GM20431 (cell line): ENCODE data around the gene ULBP2.

Source experiments
- in situ Hi-C: fragments of 300-500 bp; cut with MseI, MboI; formaldehyde crosslinking; loops from one replicate; pipeline ENCODE4 v1.15.0; 2020; ENCODE audit warnings: low sequenced_read_pairs; ENCODE audit not compliant: unreplicated experiment

Gene ULBP2, protein sequence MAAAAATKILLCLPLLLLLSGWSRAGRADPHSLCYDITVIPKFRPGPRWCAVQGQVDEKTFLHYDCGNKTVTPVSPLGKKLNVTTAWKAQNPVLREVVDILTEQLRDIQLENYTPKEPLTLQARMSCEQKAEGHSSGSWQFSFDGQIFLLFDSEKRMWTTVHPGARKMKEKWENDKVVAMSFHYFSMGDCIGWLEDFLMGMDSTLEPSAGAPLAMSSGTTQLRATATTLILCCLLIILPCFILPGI

GRCh38 chr6:149941583-149942460 lies at the start of gene ULBP2:
Gene ULBP2, plus strand, starts transcription at chr6:149942014. Its CDS starts 59 bp downstream, at chr6:149942073.
- in situ Hi-C loops, result no loop called here

DNA sequence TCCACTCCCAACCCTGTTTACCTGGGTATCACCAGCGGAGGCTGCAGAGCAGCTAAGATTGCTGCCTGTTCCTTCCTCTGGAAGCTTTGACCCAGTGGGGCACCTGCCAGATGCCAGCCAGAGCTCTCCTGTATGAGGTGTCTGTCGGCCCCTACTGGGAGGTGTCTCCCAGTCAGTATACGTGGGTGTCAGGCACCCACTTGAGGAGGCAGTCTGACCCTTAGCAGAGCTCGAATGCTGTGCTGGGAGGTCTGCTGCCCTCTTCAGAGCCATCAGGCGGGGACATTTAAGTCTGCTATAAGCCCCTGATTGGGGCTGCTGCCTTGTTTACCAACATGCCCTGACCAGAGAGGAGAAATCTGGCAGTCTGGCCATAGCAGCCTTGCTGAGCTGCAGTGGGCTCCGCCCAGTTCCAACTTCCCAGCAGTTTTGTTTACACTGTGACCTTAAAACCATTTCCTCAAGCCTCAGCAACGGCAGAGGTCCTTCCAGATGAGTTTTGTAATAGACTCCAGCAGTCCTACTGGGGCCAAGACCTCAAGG lies 46.7 kb upstream of the ULBP2 start:
- in situ Hi-C loops, result no loop called here

DNA sequence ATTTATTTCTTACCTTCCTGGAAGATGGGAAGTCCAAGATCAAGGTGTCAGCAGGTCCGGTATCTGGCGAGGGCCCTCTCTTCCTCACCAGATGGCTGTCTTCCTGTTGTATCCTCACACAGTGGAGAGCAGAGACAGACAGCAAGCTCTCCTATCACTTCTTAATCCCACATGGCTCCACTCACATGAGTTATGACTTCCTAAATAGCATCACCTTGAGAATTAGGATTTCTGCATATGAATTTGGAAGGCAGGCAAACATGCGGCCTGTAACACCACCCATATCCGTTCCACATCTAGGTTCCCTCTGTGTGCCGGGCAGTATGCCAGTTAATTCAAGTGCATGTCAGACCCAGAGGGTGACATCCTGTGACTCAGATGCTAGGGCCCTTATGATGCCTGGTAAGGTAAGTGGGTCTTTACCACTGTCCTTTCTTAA lies 46.0 kb upstream of the ULBP2 start:
- in situ Hi-C loops, result no loop called here

DNA sequence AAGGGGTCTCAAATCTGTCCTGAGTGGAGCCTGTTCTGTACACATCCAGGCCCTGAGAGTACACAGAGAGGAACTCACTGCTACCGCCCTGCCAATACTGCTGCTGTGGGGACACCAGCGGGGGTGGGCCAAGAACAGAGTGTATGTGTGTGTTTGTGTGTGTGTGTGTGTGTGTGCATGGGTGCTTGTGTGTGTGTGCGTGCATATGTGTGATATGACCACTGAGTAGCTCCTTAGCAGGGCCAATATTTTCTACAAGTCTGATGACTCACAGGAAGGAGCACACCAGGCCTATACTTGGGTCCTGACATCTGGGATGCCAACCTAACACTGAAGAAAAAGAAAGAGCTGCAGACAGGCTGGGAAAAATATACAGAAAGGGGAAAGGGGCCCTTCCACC lies 45.3 kb upstream of the ULBP2 start:
- in situ Hi-C loops, result no loop called here

DNA sequence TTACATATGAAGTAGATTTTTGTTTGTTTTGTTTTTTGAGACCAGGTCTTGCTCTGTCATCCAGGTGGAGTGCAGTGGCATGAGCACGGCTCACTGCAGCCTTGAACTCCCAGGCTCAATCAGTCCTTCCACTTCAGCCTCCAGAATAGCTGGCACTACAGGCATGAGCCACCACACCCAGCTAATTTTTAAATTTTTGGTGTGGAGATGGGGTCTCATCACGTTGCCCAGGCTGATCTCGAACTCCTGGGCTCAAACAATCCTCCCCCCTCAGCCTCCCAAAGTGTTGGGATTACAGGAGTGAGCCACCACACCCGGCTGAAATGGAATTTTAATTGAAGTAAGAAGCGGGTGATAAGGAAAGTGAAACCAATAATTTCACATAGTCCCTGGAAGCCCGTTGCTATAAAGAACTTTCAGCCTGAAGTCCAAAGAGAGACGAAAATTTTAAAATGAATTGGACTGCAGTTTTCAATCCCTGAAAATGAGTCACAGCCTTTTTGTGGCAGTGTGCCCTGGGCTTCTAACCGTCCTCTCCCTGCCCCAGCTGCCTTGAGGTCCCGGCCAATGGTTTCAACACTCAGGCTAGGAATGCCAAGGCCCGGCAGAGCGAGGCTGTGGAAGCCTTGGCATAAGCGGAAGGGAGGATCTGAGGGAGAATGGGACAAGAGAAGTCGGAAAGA lies 44.7 kb upstream of the ULBP2 start:
- in situ Hi-C loops, result no loop called here

DNA sequence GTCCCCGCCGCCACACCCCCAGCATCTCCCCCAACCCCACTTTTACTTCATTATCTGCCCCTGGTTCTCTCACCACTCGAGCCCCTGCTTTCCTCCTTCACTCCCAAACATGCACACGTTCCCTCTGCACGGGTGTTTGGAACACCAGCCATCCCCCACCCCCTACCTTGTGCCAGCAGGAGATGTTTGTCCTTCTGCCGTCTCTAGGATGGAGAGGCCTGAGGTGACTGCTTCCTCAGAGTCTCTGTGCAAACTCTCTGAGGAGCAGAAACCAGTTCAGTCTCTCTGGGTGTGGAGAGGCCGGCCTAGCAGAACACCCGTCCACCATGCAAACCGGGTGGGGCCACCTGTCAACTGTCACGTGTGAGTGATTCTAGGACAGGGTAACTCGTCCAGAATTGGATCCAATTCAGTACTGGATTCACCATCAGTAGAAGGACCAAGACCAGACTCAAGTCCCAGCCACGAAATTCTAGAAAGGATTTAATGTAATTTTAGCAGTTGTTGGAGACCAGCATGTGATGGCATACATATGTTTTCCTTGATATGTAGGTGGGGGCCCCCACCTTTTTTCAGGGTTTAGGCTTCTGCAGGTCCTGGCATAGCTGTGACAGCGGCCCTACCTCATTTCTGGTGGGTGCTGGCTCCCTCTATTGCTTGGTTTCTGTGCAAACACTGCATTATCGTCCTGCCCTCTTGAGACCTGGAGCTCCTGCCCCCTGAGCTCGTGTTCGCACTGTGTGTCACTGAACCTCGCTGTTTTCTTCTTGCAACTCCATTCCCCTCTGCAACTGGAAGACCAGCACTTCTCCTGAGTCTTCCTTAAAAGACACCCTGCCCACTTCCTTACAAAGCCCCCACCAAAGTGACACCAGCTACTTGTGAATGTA lies 43.7 kb upstream of the ULBP2 start, which contains the start of gene RAET1E:
TSS of gene RAET1E (minus strand) at position 259 of the 890 bp plus-strand sequence. CDS start 7,212 bp downstream, outside the sequence.
- in situ Hi-C loops, result no loop called here

DNA sequence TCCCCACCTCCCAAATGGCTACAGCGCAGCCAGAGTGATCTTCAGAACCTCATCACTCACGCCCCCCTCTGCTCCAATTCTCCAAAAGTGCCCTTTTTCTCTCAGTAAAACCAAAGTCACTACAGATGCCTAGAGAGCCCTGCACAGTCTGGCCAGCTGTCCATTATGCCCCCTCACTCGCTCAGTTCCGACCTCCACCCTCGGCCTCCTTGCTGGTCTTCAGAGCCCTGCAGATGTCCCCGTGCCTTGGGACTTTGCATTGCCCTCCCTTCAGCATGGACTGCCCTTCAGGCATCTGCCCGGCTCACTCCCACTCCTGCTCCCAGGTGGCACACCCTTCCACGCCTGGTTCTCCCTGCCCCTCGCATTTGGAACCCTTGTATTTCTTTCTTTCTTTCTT lies 42.8 kb upstream of the ULBP2 start:
- in situ Hi-C loops, result no loop called here

DNA sequence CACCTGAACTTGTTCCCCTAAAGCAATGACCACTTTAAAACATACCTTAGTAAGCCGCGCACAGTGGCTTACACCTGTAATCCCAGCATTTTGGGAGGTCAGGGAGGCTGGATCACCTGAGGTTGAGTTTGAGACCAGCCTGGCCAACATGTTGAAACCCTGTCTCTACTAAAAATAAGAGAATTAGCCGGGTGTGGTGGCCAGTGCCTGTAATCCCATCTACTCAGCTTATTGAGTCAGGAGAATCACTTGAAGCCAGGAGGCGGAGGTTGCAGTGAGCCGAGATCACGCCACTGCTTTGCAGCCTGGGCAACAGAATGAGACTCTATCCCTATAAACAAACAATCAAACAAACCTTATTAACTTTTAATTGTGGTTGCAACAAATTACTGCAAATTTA lies 42.3 kb upstream of the ULBP2 start:
- in situ Hi-C loops, result no loop called here

DNA sequence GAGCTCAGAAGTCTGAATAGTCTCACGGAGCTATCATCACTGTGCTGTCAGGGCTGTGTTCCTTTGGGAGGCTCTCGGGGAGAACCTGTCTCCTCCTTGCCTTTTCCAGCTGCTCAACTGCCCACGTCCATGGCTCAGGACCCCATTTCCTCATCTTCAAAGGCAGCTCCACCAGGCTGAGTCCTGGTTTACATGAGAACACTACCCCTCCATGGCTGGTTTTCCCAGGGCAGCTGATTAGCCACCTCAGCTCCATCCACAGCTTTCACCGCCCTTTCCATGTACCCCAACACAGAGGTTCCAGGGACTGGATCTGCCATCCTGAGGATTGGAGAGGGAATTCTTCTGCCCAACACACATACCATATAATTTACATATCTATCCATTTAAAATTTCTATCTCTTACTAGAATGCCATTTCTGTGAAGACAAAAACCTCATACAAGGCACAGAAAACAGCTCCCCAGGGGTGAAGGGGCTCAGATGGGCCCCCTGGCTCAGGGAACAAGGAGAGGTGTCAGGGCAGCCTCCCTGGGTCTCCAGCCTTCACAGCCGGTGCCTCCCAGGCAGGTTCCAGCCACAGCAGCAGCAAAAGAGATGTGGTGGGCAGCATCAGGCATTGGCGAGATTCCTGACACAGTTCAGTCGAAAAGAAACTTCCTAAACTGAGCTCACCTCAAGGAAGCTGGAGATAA lies 41.7 kb upstream of the ULBP2 start:
- in situ Hi-C loops, result no loop called here

GRCh38 chr6:149900620-149901443 lies 41.0 kb upstream of the ULBP2 start:
- in situ Hi-C loops, result no loop called here

- in situ Hi-C loops, result no loop called here
These were observed 40.2 kb upstream of the ULBP2 start for GRCh38 chr6:149901444-149902140.

- in situ Hi-C loops, result no loop called here
These were observed 37.7 kb upstream of the ULBP2 start for GRCh38 chr6:149903938-149904611.

- in situ Hi-C loops, result no loop called here
These were observed 37.0 kb upstream of the ULBP2 start for GRCh38 chr6:149904661-149905370.

GRCh38 chr6:149905371-149905910 lies 36.4 kb upstream of the ULBP2 start:
- in situ Hi-C loops, result no loop called here

DNA sequence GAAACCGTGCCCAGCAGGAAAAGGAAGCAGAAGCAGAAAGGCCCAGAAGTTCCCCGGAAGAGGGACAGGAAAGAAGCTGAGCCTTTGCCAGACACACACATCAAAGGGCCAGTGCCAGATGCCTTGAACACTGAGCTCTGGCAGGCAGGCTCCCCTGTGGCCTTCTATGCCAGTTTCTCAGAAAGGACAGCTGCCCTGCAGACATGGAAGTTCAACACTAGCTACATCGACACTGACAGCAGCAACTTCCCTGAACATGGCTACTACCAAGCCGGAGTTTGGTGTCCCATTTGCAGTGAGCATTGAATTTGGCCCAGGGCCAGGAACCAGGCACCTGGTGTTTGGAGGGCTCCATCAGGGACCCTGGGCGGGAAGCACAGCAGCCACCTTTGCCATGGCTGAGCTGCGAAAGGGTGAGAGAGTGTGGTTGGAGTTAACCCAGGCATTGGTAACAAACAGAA lies 35.9 kb upstream of the ULBP2 start:
- in situ Hi-C loops, result no loop called here

DNA sequence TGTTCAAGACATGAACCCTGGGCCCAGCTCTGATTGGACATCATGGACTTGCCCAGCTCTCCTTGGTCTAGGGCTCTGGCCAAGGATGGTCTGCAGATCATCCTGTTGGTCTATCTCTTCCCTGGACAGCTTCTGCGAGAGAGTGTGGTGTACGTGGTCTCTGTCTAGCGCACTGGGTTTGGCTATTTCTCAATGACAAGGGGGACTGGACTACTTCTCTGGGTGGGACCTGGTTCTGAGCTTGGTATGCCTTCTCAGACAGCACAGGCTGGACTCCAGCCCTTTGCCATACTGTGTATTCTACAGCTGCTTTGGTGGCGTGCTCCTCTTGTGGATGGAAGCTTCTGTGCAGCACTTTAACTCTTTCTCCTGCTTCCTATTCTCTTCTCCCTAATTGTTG lies 35.4 kb upstream of the ULBP2 start:
- in situ Hi-C loops, result no loop called here
